Thyroid gland (tissue), 4 donors: ENCODE data around the gene BBC3. TPM values are rescaled to one million over a fixed set of nuclear protein-coding genes. Genes with fewer than 3 reads are reported as not detected.

Experiments used
- DNase-seq, 2 donors: peaks; one replicate each; pipeline ENCODE4 v3.0.0-alpha.2; 2019
- H3K27ac ChIP-seq, 3 donors: fragments of 200-600 bp; sonication (generic); 1 replicate in 2 of 3; 2 replicates in 1 of 3; pipeline ENCODE4 v1.5.1; 2016 to 2019; ENCODE audit warnings: mild to moderate bottlenecking in 1 of 3, moderate library complexity in 1 of 3
- H3K27me3 ChIP-seq: fragments of 200-600 bp; sonication (generic); one replicate; pipeline ENCODE4 v1.5.1; 2019
- H3K36me3 ChIP-seq, 2 donors: fragments of 200-600 bp; sonication (generic); one replicate each; pipeline ENCODE4 v1.5.1; 2016 to 2019
- H3K4me1 ChIP-seq, 2 donors: fragments of 200-600 bp; sonication (generic); one replicate each; pipeline ENCODE4 v1.5.1; 2017 to 2019
- H3K4me3 ChIP-seq, 3 donors: fragments of 200-600 bp; sonication (generic); replicated peaks in 1 of 3; 1 replicate in 2 of 3; 2 replicates in 1 of 3; pipeline ENCODE4 v1.5.1; 2016; ENCODE audit warnings: mild to moderate bottlenecking in 1 of 3
- H3K9me3 ChIP-seq: fragments of 200-600 bp; sonication (generic); one replicate; pipeline ENCODE4 v1.5.1; 2017
- POLR2A ChIP-seq, 2 donors: fragments of 450-650 bp; IDR thresholded peaks; one replicate each; pipeline ENCODE4 v1.6.1; 2017; ENCODE audit warnings: antibody characterized with exemption in 2 of 2, mild to moderate bottlenecking in 2 of 2, moderate library complexity in 1 of 2
- WGBS, 2 donors: methylation state at CpG; one replicate each; pipeline ENCODE4 v1.1.5; 2017; 5-methylcytosine and 5-hydroxymethylcytosine counted together
- intact Hi-C: fragments of 100-400 bp; cut with DNase I; formaldehyde crosslinking; loops from one replicate; pipeline ENCODE4 v1.15.1; 2023
- total RNA-seq, 4 donors: library from RNA; depleted of rRNA; stranded (reverse); fragments of >200 nt; gene quantifications; one replicate each; pipeline ENCODE4 v1.2.3, GENCODE V29; 2016
- TF ChIP-seq, protein P1 (sequence below), 6 experiments: fragments of 200-600 bp in 3 of 6; fragments of 450-650 bp in 3 of 6; sonication (generic) in 3 of 6; IDR thresholded peaks; one replicate each; pipeline ENCODE4 v1.5.1; 2016 to 2019; ENCODE audit warnings: antibody characterized with exemption in 6 of 6, mild to moderate bottlenecking in 2 of 6, inconsistent platforms in 1 of 6, moderate library complexity in 1 of 6

Gene BBC3
- total RNA-seq, 4 donors from 2014 or later, result 2.4 to 7.7 (median 4.9) TPM

DNA sequence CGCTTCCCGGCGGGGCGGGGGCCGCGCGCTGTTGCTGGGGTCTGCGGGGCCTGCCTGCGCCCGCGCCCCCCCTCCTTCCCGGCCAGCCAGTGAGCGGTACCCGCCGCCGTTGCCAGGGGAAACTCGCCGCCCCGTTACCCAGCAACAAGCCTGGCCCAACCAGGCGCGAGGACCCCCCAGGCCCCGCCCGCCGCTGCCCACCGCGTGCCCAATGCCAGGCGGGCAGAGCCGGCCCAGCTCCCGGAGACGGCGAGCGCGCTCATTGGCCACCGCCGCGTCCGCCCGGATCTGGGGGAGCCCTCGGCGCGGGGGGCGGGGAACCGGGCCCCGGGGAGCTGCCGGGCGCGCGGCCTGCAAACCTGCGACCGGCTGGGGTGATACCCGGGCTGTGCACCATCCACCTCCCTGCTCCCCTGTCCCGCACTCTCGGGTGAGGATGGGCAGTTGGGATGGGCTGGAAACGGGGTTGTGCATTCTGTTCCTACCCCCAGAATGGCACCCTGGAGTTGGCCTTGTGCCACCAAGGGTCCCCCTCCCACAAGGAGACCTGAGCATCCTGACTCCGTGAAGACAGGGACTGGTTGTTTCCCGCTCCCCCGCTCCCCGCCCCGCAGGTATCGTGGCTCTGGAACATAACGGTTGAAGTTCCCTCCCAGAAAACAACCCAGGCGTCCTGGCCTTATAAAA is 8.8 kb upstream of the BBC3 start:
- DNase-seq, result peak; percentile 16 to 27
- Histone ChIP-seq H3K4me1 (peaks cover 11 to 38% of the 10 kb centered on the region in 2 donors), H3K27me3 (no peaks in the 10 kb centered on the region), H3K27ac (no peak overlapping the region), H3K36me3 (no peaks in the 10 kb centered on the region), H3K9me3 (no peaks in the 10 kb centered on the region), H3K4me3 (no peak overlapping the region)
- intact Hi-C loops, result loop anchor here (5.0 to 10.0 kb wide), 3 partner anchors 32 to 225 kb away; partner anchors contain the start of gene NPAS1
- 17% methylated on average over 8 of the region's 62 CpGs; no CpG with 5 or more reads in 1 of the 2 donors for WGBS, 2 donors
- no peak for TF ChIP-seq POLR2A (IDR thresholded peaks at IDR 0.05)
- TF ChIP-seq, protein P1, sequence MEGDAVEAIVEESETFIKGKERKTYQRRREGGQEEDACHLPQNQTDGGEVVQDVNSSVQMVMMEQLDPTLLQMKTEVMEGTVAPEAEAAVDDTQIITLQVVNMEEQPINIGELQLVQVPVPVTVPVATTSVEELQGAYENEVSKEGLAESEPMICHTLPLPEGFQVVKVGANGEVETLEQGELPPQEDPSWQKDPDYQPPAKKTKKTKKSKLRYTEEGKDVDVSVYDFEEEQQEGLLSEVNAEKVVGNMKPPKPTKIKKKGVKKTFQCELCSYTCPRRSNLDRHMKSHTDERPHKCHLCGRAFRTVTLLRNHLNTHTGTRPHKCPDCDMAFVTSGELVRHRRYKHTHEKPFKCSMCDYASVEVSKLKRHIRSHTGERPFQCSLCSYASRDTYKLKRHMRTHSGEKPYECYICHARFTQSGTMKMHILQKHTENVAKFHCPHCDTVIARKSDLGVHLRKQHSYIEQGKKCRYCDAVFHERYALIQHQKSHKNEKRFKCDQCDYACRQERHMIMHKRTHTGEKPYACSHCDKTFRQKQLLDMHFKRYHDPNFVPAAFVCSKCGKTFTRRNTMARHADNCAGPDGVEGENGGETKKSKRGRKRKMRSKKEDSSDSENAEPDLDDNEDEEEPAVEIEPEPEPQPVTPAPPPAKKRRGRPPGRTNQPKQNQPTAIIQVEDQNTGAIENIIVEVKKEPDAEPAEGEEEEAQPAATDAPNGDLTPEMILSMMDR (IDR thresholded peaks at IDR 0.05), result no peak

DNA sequence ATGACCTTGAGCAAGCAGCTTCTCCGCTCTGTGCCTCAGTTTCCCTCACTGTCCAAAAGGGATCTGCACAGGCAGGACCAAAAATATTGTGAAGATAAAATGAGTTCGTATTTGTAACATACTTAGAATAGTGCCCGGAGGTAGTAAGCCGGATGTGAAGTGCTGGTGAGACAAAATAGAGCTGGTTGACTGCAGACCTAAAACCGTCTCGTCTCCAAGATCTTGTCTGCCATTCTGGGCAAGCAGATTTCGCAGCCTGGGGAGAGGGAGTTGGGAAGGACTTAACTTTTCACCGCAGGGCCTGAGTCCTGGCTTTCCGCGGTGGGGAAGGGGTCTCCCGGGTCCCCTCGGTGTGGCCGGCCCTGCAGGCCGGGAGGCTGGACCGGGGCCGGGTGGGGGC is 8.2 kb upstream of the BBC3 start:
- peaks cover 11 to 32% of the 10 kb centered on the region in 2 donors for H3K4me1 ChIP-seq
- no peak overlapping the region for H3K27ac ChIP-seq
- no peaks in the 10 kb centered on the region for H3K27me3 ChIP-seq
- intact Hi-C loops, result no loop called here
- TF ChIP-seq, protein P1 (IDR thresholded peaks at IDR 0.05), result no peak
- no peak for TF ChIP-seq POLR2A (IDR thresholded peaks at IDR 0.05)
- DNase-seq, result no peak
- WGBS, 2 donors, result 12 to 17% methylated on average over 10 to 12 of the region's 16 CpGs
- no peaks in the 10 kb centered on the region for H3K9me3 ChIP-seq
- H3K4me3 ChIP-seq, result no peak overlapping the region
- no peaks in the 10 kb centered on the region for H3K36me3 ChIP-seq

DNA sequence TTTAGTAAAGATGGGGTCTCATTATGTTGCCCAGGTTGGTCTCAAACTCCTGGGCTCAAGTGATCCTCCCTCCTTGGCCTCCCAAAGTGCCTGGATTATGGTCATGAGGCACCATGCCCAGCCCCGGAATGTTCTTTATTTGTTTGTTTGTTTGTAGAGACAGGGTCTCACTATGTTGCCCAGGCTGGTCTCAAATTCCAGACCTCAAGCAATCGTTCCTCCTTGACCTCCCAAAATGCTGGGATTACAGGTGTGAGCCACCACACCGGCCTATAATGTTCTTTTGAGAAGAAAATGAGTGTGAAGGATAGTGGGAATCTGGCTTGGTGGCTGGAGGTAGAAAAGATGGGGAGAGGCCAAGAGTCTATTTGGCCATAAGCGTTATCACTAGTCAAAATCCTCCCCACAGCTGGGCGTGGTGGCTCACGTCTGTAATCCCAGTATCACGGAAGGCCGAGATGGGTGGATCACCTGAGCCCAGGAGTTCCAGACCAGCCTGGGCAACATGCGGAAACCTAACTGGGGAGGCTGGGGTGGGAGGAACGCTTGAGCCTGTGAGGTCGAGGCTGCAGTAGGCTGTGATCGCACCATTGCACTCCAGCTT is 5.2 kb upstream of the BBC3 start:
- H3K36me3 ChIP-seq, result no peaks in the 10 kb centered on the region
- intact Hi-C loops, result no loop called here
- H3K4me3 ChIP-seq, result no peak overlapping the region
- H3K9me3 ChIP-seq, result no peaks in the 10 kb centered on the region
- no peak overlapping the region for H3K27ac ChIP-seq
- H3K4me1 ChIP-seq, result peaks cover 9 to 28% of the 10 kb centered on the region in 2 donors
- DNase-seq, result no peak
- TF ChIP-seq, protein P1 (IDR thresholded peaks at IDR 0.05), result no peak
- TF ChIP-seq POLR2A (IDR thresholded peaks at IDR 0.05), result no peak
- WGBS, 2 donors, result 84 to 85% methylated on average over 12 of the region's 12 CpGs
- H3K27me3 ChIP-seq, result no peaks in the 10 kb centered on the region

DNA sequence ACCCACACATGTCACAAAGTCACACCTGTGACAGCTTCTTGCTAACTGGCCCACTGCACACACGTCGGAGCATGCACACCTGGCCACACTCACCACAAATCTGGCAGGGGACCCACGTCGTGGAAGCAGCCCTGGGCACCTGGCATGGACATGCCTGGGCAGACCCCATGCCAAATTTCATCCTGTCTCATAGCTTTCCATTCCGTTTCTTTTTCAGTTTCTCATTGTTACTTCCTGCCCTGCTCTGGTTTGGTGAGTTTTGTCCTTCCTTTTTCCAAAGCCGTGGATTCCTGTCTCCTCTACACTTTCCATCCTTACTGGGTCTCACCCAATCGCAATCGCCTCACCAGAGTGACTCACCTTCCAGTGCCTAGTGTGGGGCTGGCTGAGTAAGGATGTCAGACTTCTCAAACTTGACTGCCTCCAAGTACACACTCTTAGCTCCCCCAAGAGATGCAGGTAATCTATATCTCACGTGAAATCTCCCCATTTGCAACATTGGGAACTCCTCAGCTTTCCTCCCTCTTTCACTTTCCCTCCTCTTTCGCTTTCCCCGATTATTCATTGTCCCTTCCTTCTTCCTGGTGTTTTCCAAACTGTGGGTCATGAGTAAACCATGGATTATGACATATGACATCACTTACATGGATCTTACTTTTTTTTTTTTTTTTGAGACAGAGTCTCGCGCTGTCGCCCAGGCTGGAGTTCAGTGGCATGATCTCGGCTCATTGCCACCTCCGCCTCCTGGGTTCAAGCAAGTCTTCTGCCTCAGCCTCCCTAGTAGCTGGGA is 1.6 kb upstream of the BBC3 start:
- Histone ChIP-seq H3K9me3 (no peaks in the 10 kb centered on the region), H3K36me3 (no peaks in the 10 kb centered on the region), H3K4me1 (peaks cover 15 to 31% of the 10 kb centered on the region in 2 donors), H3K4me3 (no peak overlapping the region), H3K27me3 (no peaks in the 10 kb centered on the region), H3K27ac (peak overlapping the region in 1 of 3 donors; percentile 24)
- no peak for TF ChIP-seq POLR2A (IDR thresholded peaks at IDR 0.05)
- intact Hi-C loops, result no loop called here
- DNase-seq, result peak in 1 of 2 donors; percentile 55
- 52 to 69% methylated on average over 16 of the region's 16 CpGs for WGBS, 2 donors

DNA sequence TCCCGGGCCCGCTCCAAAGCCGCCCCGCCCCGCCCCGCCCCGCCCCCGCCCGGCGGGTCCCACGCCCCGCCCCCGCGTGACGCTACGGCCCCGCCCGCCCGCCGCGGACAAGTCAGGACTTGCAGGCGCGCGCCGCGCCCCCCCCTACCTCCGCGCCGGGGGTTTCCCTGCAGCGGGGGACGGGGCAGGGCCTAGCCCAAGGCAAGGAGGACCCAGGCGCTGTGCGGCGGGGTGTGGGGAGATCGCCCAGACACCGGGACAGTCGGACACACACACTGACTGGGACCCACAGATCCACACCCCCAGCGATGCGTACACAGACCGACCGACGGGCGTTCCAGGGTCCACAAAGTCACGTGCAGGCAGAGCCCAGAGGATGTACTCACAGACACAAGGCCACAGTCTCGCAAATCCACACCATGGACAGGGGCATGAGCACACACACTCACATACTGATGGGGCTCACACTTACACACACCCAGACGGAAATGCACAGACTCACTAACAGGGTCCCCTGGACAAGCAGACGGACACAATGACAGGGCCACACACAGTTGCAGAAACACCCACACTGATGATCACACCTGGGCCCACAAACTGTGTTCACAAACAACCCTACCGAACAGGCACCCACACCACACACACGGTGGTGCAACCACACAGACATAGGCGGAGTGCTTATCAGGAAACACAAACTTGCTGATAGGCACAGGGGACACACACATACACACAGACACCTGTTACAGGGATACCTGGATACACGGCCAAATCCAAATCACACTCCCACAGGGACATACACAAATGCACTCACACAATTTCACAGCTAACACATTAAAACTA is 436 bp upstream of the BBC3 start:
- Histone ChIP-seq H3K27ac (peak overlapping the region; percentile 11 to 62 (median 61)), H3K36me3 (no peaks in the 10 kb centered on the region), H3K27me3 (no peaks in the 10 kb centered on the region), H3K4me1 (peaks cover 25 to 43% of the 10 kb centered on the region in 2 donors), H3K9me3 (no peaks in the 10 kb centered on the region), H3K4me3 (peak overlapping the region in 2 of 3 donors; percentile 4 to 99)
- TF ChIP-seq, protein P1 (IDR thresholded peaks at IDR 0.05), result no peak
- peak in 1 of 2 donors; percentile 54 for TF ChIP-seq POLR2A (IDR thresholded peaks at IDR 0.05)
- intact Hi-C loops, result no loop called here
- peak; percentile 91 to 95 for DNase-seq
- 38 to 44% methylated on average over 8 to 12 of the region's 51 CpGs for WGBS, 2 donors
